Measurements from ENCODE around the gene USP2.

Gene USP2

GRCh38 chr11:119318240-119319135, 63.0 kb downstream of the USP2 start (continued):
- no peak for TF ChIP-seq OSR1 (CRISPR knock-in tag; IDR thresholded peaks at IDR 0.05)

DNA sequence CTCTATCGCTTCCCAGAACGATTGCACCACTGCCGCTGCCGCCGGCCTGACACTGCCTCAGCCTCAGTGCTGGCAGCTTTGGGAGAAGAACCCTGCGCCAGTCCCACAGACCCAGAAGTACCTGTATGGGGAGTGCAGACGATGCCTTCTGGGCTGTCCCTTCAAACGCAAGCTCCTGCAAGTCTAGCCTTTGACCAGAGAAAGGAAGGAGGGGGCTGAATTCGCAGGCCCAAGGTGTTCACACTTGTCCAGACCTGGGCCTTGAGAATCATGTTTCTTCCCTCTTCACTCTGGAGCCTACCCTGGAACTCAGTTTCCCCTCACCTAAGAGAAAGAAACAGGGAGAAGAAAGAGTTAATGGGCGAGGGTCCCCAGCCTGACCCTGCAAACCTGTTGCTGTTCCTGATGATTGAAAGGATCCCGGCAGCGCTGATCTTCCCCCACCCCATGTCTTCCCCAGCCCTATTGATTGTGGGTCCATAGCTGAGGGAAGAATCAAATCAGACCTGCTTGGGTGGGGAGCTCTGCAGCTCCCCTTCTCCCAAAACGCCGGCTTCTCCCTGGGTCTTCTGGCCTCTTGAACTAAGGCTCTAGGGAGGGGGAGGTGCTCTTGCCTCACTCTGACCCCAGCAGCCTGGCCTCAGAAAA, 63.8 kb downstream of the USP2 start:
- ATAC-seq = no peak
- TF ChIP-seq PPARA (CRISPR knock-in tag; IDR thresholded peaks at IDR 0.05; ENCODE audit: borderline replicate concordance) (no peak), TOX (CRISPR knock-in tag; IDR thresholded peaks at IDR 0.05; ENCODE audit: borderline replicate concordance) (no peak), CSDC2 (CRISPR knock-in tag; IDR thresholded peaks at IDR 0.05) (no peak), CSRNP3 (CRISPR knock-in tag; IDR thresholded peaks at IDR 0.05) (no peak), BACH2 (CRISPR knock-in tag; IDR thresholded peaks at IDR 0.05; ENCODE audit: borderline replicate concordance) (no peak), ESRRG (CRISPR knock-in tag; IDR thresholded peaks at IDR 0.05) (no peak), GLIS3 (CRISPR knock-in tag; IDR thresholded peaks at IDR 0.05) (no peak), ZFP3 (CRISPR knock-in tag; IDR thresholded peaks at IDR 0.05) (no peak), ZC3H10 (CRISPR knock-in tag; IDR thresholded peaks at IDR 0.05) (no peak)
- TF ChIP-seq, protein P1, sequence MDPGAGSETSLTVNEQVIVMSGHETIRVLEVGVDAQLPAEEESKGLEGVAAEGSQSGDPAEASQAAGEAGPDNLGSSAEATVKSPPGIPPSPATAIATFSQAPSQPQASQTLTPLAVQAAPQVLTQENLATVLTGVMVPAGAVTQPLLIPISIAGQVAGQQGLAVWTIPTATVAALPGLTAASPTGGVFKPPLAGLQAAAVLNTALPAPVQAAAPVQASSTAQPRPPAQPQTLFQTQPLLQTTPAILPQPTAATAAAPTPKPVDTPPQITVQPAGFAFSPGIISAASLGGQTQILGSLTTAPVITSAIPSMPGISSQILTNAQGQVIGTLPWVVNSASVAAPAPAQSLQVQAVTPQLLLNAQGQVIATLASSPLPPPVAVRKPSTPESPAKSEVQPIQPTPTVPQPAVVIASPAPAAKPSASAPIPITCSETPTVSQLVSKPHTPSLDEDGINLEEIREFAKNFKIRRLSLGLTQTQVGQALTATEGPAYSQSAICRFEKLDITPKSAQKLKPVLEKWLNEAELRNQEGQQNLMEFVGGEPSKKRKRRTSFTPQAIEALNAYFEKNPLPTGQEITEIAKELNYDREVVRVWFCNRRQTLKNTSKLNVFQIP (CRISPR knock-in tag; IDR thresholded peaks at IDR 0.05; ENCODE audit: borderline replicate concordance, low read depth) = no peak

GRCh38 chr11:119316729-119317591, 64.5 kb downstream of the USP2 start, which contains the start of gene MCAM:
Gene MCAM (minus strand): TSS chr11:119317130. CDS start chr11:119317101, 29 bp downstream.
- ATAC-seq = peak; percentile 54
- TF ChIP-seq ESRRG (CRISPR knock-in tag; IDR thresholded peaks at IDR 0.05) (no peak), OSR1 (CRISPR knock-in tag; IDR thresholded peaks at IDR 0.05) (no peak), TSHZ2 (CRISPR knock-in tag; IDR thresholded peaks at IDR 0.05) (no peak), ISL1 (CRISPR knock-in tag; IDR thresholded peaks at IDR 0.05) (no peak), SNAI2 (CRISPR knock-in tag; IDR thresholded peaks at IDR 0.05) (no peak), PPARA (CRISPR knock-in tag; IDR thresholded peaks at IDR 0.05; ENCODE audit: borderline replicate concordance) (no peak), ZFP30 (CRISPR knock-in tag; IDR thresholded peaks at IDR 0.05) (no peak), CSRNP3 (CRISPR knock-in tag; IDR thresholded peaks at IDR 0.05) (no peak)
- TF ChIP-seq, protein P1 (CRISPR knock-in tag; IDR thresholded peaks at IDR 0.05; ENCODE audit: borderline replicate concordance, low read depth) = no peak

All from SK-N-SH treated with all-trans-retinoic acid at 6 μM for 48 hours (cell line).